Measurements from ENCODE around the gene RABL3.

DNA sequence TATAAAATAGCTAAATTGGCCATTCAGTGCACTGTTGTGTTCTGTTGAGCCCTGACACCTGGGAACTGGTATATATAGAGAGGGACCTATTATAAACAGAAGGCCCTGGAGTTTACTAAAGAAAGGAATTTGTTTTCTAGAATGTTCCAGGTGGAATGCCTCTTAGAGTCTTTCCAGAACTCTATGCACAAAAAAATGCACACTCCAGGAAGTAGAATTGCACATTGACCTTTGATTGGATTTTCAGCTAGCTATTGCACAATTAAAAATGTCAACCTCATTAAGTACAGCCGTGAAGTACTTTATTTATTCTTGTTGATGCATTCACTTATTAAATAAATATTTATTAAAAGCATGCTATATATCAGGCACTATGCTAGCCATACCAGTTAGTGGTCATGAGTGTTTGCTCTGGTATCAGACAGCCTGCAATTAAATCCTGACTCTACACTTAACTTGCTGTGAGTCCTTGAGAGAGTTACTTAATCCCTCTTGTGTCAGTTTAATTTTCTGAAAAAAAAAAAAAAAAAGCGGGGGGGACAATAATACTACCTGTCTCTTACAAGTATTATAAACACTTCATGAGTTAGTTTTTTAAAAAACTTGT is 105.4 kb downstream of the RABL3 start:
- TF ChIP-seq, protein P1, sequence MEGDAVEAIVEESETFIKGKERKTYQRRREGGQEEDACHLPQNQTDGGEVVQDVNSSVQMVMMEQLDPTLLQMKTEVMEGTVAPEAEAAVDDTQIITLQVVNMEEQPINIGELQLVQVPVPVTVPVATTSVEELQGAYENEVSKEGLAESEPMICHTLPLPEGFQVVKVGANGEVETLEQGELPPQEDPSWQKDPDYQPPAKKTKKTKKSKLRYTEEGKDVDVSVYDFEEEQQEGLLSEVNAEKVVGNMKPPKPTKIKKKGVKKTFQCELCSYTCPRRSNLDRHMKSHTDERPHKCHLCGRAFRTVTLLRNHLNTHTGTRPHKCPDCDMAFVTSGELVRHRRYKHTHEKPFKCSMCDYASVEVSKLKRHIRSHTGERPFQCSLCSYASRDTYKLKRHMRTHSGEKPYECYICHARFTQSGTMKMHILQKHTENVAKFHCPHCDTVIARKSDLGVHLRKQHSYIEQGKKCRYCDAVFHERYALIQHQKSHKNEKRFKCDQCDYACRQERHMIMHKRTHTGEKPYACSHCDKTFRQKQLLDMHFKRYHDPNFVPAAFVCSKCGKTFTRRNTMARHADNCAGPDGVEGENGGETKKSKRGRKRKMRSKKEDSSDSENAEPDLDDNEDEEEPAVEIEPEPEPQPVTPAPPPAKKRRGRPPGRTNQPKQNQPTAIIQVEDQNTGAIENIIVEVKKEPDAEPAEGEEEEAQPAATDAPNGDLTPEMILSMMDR (IDR thresholded peaks at IDR 0.05; ENCODE audit: low read depth, low read length), result no peak
- no peak for TF ChIP-seq EZH2phosphoT487 (IDR thresholded peaks at IDR 0.05; ENCODE audit: low read depth)

Measured in OCI-LY3 (cell line).